ENCODE data around the gene MYOZ3.

Gene MYOZ3

GRCh38 chr5:150627731-150628545, 33.1 kb upstream of the MYOZ3 start:
- peak; percentile 15 for FAIRE-seq

- FAIRE-seq: no peak
These were observed 32.0 kb upstream of the MYOZ3 start for GRCh38 chr5:150628936-150629485.

DNA sequence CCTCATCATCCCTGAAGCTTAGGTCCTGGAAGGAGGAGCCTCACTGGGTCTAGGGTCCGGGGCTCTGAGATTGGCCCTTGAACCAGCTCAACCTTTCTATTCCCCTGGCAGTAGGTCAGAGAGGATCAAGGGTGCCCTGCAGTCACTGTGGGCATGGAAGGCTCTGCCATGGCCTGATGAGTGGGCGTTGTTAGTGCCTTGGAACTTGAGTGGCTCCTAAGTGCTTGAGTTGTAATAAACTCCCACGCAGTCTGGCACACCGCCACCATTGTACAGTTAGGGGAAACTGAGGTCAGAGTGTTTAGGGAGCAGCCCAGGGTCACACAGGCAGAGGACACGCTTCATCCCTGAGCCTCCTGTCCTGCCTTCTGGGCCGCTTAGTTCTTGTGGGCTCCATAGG, 31.0 kb upstream of the MYOZ3 start:
- FAIRE-seq: no peak

DNA sequence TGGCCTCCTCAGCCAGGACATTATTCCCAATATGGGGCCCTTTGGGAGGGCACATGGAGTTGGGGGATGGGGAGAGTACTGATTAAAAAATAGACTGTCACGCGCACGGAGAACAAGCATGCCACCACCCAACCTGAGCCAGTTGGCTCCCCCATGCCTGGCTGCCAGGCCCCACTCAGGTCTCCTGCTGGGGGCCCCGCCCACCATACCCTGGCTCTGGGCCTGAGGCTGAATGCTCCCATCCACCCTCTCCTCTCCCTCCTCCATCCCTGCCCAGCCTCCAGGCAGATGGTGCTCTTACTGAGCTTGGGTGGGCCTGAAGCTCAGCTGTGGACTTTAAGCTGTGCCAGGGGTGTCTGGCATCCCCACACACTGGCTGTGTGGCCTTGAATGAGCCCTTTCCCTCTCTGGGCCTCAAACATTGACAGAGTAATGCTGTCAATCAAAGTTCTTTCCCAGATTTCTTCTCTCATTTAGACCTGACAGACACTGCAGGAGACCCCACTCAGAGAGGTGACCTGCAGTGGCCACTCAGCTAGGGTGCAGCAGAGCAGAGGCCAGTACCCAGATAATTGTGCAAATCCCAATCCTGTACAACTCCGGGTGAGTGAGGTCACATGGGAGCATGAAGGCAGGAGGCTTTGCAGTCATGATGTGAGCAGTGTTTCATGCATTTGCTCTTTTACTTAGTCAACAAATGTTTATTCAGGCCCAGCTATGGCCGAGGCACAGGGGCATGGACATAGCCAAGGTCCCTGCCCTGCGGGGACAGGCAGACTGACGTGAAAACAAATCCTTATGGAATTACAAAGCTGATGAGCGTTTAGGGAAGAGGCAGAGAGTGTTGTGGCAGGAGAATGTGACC, 30.4 kb upstream of the MYOZ3 start:
- FAIRE-seq: no peak

DNA sequence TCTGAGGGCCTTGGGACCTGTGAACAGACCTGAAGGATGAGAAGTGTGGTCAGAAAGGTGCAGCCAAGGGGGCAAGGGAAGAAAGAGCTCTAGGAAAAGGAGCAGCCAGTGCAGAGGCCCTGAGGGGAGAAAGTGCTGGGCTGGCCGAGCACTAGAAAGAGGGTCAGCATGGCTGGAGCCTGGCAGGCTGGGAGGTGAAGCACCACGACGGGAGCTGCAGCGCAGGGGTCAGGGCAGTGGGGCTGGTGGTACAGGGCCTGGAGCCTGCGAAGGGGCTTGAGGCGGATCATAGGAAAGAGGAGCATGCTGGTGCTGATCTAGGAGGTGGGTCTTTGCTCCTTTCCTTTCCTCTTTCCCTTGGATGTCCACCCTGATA, 29.7 kb upstream of the MYOZ3 start:
- no peak for FAIRE-seq

DNA sequence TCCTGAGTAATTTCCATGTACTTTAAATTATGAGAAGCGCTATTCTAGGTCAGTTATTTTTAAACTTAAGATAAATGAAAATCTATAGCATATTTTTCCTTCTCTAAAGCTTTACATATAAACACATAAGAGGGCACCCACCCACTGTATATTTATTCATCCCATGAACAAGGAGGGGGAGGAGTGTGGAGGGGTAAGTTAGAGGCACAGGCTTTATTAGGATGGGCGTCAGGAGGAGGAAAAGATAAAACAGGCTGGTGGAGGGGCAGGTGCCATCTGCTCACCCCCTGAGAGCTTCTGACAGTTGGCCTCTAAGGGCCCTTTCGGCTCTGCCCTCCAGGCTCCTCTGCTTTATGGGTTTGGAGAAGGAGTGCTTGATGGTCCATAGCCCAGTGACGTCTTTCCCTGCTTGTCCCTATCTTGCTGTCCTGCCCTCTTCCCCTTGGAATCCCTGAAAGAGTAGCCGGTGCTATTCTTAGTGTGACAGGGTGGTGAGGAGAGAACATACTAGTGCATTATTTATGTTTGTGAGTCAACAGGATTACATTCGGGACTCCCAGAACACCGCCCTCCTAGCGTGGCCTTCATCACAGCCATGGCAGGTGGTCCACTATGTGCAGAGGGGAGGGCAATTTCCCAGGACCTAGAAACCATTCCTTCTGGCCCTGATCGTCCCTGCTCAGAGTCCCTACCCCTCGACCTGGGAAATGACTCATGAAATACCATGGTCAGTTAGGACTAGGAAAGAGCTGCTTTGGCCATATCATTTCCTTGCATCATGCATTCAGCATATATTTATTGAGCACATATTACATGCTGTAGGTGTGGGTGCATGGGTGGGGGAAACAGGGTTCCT, 28.5 kb upstream of the MYOZ3 start:
- FAIRE-seq: no peak

GRCh38 chr5:150633429-150633828, 27.6 kb upstream of the MYOZ3 start:
- no peak for FAIRE-seq

DNA sequence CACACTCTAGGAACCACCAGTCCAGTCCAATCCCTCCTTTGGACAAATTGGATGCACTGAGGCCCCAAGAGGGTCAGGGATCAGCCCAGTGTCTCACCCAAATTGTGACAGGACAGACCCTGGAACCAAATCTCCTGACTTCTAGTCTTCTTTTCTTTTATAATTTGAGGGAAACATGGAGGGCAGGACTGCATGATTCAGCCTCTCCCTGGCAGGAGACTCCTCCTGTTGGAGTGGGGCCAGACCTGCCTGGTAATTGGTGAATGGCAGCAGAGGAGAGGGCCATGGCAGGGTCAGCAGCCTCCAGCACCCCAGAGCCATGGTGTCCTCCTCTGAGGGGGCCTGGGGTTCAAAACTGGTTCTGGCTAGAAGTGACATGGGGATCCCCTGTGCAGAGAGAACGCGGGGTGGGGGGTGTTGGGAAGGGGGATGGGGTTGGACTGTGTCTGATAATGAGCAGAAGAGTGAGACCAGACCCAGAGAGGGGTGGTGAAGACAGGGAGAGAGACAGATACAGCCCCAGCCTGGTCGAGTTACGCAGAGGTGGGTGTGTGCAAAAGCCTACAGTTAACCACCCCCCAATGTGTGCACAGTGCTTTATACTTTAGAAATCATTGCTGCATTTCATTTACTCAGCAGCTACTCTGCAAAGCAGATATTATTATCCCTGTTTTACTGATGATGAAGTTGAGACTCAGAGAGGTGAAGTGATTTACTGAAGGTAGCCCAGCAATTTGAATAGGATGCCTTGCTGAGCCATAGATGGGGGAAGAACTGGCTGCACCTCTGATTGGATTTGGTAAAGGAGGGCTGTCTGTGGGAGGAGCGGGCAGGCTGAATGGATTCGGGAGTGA, 24.4 kb upstream of the MYOZ3 start:
- FAIRE-seq: no peak

- no peak for FAIRE-seq
These were observed 23.6 kb upstream of the MYOZ3 start for GRCh38 chr5:150637245-150638052.

DNA sequence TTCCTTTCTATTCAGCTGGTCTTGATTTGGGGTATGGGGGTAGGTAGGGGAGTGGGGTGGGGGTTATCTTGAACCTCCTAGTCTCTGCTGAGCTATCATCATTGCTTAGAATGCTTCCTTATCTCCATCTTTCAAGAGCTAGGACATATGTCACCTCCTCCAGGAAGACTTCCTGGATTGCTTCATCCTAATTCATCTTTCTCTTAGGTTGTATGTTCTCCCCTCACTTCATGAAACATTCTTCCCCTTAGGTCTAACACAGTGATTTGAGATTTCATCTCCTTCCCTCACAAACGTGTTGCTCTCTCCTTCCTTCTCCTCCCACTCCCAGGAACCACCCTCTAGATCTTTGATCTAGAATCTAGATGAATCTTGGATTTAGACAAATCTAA, 23.0 kb upstream of the MYOZ3 start:
- no peak for FAIRE-seq

GRCh38 chr5:150638488-150639376, 22.3 kb upstream of the MYOZ3 start:
- FAIRE-seq: no peak

DNA sequence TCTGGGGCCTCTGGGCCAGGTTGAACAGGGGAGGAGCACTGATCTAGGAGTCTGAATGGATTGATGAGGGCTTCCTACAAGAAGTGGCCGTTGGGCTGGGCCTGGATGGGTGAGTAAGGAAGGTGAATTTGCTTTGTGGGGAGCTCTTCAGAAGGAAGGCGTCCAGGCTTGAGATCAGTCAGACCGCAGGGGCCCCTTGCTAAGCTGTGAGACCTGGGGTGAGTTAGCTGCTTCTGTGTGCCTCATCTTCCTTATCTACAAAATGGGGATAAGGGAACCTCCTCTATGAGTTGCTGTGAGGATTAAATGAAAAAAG, 21.7 kb upstream of the MYOZ3 start:
- no peak for FAIRE-seq

GRCh38 chr5:150639751-150640150, 21.3 kb upstream of the MYOZ3 start:
- FAIRE-seq: no peak

DNA sequence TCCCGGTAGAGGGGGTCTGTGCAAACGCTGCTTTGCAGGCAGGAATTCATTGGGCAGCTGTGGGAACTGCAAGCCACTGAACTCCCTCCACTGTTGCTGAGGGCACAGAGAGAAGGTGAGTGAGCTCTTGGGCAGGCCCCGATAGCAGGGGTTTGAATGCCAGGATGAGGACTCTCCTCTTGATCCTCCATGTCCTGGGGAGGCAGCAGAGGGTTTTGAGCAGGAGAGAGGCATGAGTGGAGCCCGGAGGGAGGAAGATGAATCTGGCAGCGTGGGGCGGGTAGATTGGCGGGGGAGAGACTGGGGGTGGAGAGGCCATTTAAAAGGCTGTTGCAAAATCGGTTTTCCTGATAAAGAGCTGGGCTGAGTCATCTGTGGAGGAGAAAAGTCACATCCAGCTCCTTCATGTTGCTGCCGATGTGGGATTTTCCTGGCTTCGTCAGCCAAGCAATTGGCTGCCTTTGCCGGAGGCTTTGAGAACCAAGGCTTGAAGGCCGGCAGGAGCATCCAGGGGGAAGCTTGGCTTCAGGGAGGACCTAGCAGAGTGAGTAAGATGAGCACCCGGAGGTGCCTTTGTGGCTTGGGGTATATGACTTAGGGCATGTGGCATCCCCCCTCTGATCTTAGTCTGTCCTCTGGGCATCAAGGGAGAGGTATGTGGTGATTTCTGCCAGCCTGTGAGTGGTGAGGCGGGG, 20.6 kb upstream of the MYOZ3 start, which contains the start of gene SYNPO:
Gene SYNPO (plus strand): TSS at position 350 of the 695 bp plus-strand sequence. CDS start 7,616 bp downstream, outside the sequence.
- peak; percentile 47 for FAIRE-seq

DNA sequence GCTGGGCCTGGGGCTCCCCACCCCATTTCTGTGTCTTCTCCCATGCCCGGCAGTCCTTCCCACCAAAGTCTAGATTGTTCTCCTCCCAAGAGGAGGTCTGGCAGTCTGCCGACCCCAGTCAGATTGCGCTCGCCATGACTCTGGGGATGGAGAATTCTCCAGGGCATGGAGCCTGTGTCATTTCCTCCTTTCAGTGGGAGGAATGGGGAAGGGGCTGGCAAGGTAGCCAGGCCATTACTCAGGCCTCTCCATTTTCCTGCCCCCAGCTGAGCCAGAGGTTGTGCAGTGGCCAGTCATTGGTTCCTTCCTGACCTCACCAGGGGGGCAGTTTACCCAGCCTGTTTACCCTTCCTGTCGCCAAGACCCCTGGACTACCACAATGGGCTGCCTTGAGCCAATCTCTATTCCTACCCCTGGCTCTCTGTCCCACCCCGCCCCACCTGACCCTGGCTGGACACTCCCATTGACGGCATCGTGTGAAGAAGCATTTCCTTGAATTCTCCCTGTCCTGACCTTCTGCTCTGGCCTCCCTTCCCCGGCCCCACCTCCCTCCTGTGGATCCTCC, 20.0 kb upstream of the MYOZ3 start:
- no peak for FAIRE-seq

DNA sequence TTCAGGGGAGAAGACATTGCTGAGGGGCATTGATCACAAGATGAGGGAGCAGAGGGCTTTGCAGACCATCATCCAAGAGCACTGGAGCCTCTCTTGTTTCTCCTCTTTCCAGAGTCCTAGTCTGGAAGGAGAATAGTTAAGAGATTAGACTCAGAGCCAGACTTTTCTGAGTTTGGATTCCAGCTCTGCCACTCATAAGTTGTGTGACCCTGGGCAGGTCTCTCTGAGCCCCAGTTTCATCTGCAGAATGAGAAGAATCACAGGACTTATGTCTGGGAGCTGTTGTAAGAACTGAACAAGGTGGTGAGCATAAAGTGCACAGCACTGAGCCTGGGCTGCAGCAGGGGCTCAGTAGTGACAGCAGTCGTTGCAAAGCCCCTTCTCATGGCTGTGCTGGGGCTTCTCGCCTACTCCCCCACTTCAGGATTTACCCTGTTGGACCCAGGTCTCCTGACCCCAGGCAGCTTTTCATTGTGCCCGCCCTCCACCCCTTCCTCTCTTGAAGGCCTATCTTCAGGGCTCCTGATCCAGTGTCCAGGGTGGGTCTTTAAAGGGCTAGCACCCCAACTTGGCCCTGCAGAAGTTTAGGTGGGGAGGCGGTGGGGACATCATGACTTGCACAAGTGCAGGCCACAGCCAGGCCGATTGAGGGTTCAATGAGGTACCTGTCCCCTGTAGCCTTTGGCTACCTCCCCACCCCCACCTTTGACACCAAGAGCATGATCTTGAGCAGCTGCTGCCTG, 19.1 kb upstream of the MYOZ3 start:
- FAIRE-seq: no peak

DNA sequence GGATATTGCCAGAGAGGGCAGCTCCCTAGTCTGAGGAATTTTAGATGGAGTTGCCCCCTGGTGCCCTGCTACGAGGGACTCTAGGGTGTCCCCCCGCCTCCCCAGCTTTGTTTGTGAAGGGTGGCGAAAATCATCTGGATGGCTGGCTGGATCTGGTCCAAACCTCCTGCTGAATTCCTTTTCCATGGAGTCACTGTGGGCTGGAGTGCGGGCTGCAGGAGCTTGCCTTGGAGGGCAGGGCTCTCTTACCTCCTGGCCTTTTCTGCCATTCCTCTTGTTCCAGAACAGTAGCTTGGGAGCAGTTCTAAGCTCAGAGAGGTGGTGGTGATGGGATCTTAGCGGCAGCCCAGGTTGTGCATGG, 18.5 kb upstream of the MYOZ3 start:
- no peak for FAIRE-seq

DNA sequence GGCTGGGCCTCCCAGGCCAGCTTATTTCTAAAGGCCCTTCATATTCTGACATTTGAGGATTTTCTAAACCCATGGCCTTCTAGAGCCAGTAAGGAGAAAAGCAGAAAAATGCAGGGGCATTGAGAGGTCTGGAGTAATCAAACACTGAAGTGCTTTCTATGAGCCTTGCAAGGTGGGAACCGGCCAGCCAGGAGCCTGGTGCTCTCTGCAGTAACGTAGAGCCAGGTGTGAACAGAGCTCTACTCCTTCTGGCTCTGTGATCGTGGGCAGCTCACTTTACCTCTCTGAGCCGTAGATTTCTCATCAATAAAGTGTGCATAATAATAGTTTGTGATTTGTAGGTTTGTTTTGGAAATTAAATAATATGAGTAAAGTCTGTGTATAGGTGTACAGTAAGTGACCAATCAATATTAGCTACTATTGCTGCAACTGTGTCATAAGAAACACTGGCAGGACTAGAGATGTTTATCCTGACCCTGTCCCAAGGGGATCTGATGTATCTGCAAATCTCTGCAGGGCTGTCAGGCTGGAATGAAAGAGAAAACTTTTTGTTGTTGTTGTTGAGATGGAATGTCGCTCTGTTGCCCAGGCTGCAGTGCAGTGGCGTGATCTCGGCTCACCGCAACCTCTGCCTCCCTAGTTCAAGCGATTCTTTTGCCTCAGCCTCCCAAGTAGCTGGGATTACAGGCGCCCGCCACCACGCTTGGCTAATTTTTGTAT, 17.9 kb upstream of the MYOZ3 start:
- no peak for FAIRE-seq

Measured in G401.6 (cell line).